H9 (cell line): Measurements from ENCODE around the gene ETNK2. TPM values are rescaled to one million over a fixed set of nuclear protein-coding genes. Genes with fewer than 3 reads are reported as not detected.

Experiments
- DNase-seq: peaks from one replicate; pipeline ENCODE4 v3.0.0-alpha.2; 2017
- H2AFZ ChIP-seq: one replicate; pipeline ENCODE4 v1.6.1; 2013; ENCODE audit warnings: mild to moderate bottlenecking, low read length, control low read depth, moderate library complexity
- H2AK5ac ChIP-seq: 2 replicates; pipeline ENCODE4 v1.6.1; 2013; ENCODE audit warnings: low read length, control low read depth, mixed read lengths; ENCODE audit not compliant: insufficient read length
- H2BK120ac ChIP-seq: one replicate; pipeline ENCODE4 v1.6.1; 2013; ENCODE audit warnings: low read depth, mild to moderate bottlenecking, low read length, control low read depth, inconsistent platforms; ENCODE audit not compliant: poor library complexity, severe bottlenecking
- H2BK12ac ChIP-seq: 2 replicates; pipeline ENCODE4 v1.6.1; 2013; ENCODE audit warnings: low read length, control low read depth, mixed read lengths, low read depth; ENCODE audit not compliant: insufficient read length
- H2BK15ac ChIP-seq: 2 replicates; pipeline ENCODE4 v1.6.1; 2013; ENCODE audit warnings: low read depth, low read length, control low read depth
- H2BK20ac ChIP-seq: one replicate; pipeline ENCODE4 v1.6.1; 2013; ENCODE audit warnings: low read depth, mild to moderate bottlenecking, low read length, control low read depth, inconsistent platforms; ENCODE audit not compliant: poor library complexity, severe bottlenecking
- H2BK5ac ChIP-seq: 2 replicates; pipeline ENCODE4 v1.6.1; 2013; ENCODE audit warnings: low read length, control low read depth, mixed read lengths; ENCODE audit not compliant: insufficient read length
- H3K14ac ChIP-seq: 2 replicates; pipeline ENCODE4 v1.6.1; 2013; ENCODE audit warnings: low read length, control low read depth; ENCODE audit not compliant: insufficient read depth
- H3K18ac ChIP-seq: 2 replicates; pipeline ENCODE4 v1.6.1; 2013; ENCODE audit warnings: low read depth, mild to moderate bottlenecking, mixed read lengths, low read length, control low read depth; ENCODE audit not compliant: insufficient read length
- H3K23ac ChIP-seq: 2 replicates; pipeline ENCODE4 v1.6.1; 2013; ENCODE audit warnings: low read length, control low read depth, mixed read lengths, low read depth; ENCODE audit not compliant: insufficient read length
- H3K23me2 ChIP-seq: 2 replicates; pipeline ENCODE4 v1.6.1; 2013; ENCODE audit warnings: low read depth, mild to moderate bottlenecking, mixed read lengths, low read length, control low read depth; ENCODE audit not compliant: insufficient read length, poor library complexity, severe bottlenecking
- H3K27ac ChIP-seq: 2 replicates; pipeline ENCODE4 v1.5.1; 2013; ENCODE audit warnings: low read length, control low read depth, mixed read lengths, low read depth; ENCODE audit not compliant: insufficient read length
- H3K27me3 ChIP-seq: 2 replicates; pipeline ENCODE4 v1.6.1; 2013; ENCODE audit warnings: low read length, control low read depth, inconsistent platforms; ENCODE audit not compliant: insufficient read depth
- H3K4ac ChIP-seq: 2 replicates; pipeline ENCODE4 v1.6.1; 2013; ENCODE audit warnings: low read depth, mild to moderate bottlenecking, control low read depth, inconsistent platforms, low read length, moderate library complexity
- H3K4me1 ChIP-seq: 2 replicates; pipeline ENCODE4 v1.6.1; 2013; ENCODE audit warnings: low read length, control low read depth, inconsistent platforms; ENCODE audit not compliant: insufficient read depth
- H3K4me2 ChIP-seq: 2 replicates; pipeline ENCODE4 v1.6.1; 2013; ENCODE audit warnings: low read length, control low read depth, mixed read lengths; ENCODE audit not compliant: insufficient read length, insufficient read depth
- H3K56ac ChIP-seq: 2 replicates; pipeline ENCODE4 v1.6.1; 2013; ENCODE audit warnings: low read depth, mild to moderate bottlenecking, mixed read lengths, low read length, control low read depth; ENCODE audit not compliant: insufficient read length
- H3K79me1 ChIP-seq: 2 replicates; pipeline ENCODE4 v1.6.1; 2013; ENCODE audit warnings: low read depth, mild to moderate bottlenecking, moderate library complexity, low read length, control low read depth, inconsistent platforms; ENCODE audit not compliant: insufficient read depth, poor library complexity, severe bottlenecking
- H3K79me2 ChIP-seq: 2 replicates; pipeline ENCODE4 v1.6.1; 2013; ENCODE audit warnings: low read length, control low read depth, inconsistent platforms; ENCODE audit not compliant: insufficient read depth
- H3K9ac ChIP-seq: 2 replicates; pipeline ENCODE4 v1.6.1; 2013; ENCODE audit warnings: low read length, control low read depth, mixed read lengths; ENCODE audit not compliant: insufficient read length; ENCODE audit errors: extremely low read depth
- H3K9me3 ChIP-seq: one replicate; pipeline ENCODE4 v1.6.1; 2013; ENCODE audit warnings: low read depth, low read length, inconsistent platforms; ENCODE audit not compliant: control insufficient read depth
- H3T11ph ChIP-seq: one replicate; pipeline ENCODE4 v1.6.1; 2013; ENCODE audit warnings: mild to moderate bottlenecking, low read length, control low read depth, inconsistent platforms
- H4K20me1 ChIP-seq: one replicate; pipeline ENCODE4 v1.6.1; 2013; ENCODE audit not compliant: control insufficient read depth, insufficient read length, insufficient read depth
- H4K5ac ChIP-seq: 2 replicates; pipeline ENCODE4 v1.6.1; 2013; ENCODE audit warnings: low read depth, mild to moderate bottlenecking, mixed read lengths, low read length, control low read depth; ENCODE audit not compliant: insufficient read length
- H4K8ac ChIP-seq: replicated peaks from 2 replicates; pipeline ENCODE4 v1.6.1; 2013; ENCODE audit warnings: low read length, control low read depth, mixed read lengths, low read depth; ENCODE audit not compliant: insufficient read length
- H4K91ac ChIP-seq: 2 replicates; pipeline ENCODE4 v1.6.1; 2013; ENCODE audit warnings: low read depth, mild to moderate bottlenecking, moderate library complexity, mixed read lengths, low read length, control low read depth; ENCODE audit not compliant: insufficient read length
- H3K27ac Mint-ChIP-seq, 3 experiments: 2 replicates in 2 of 3; 3 replicates in 1 of 3; pipeline ENCODE4 v1.8.0; 2020 to 2021; ENCODE audit warnings: mixed read lengths in 3 of 3, mild to moderate bottlenecking in 1 of 3, moderate library complexity in 1 of 3
- H3K27me3 Mint-ChIP-seq: 2 replicates; pipeline ENCODE4 v1.8.0; 2021; ENCODE audit warnings: low read depth, mild to moderate bottlenecking, moderate library complexity, mixed read lengths
- H3K36me3 Mint-ChIP-seq, 3 experiments: 2 replicates in 2 of 3; 3 replicates in 1 of 3; pipeline ENCODE4 v1.8.0; 2020 to 2021; ENCODE audit warnings: low read depth in 3 of 3, mixed read lengths in 3 of 3; ENCODE audit not compliant: insufficient read depth in 1 of 3
- H3K4me1 Mint-ChIP-seq, 2 experiments: 2 replicates each; pipeline ENCODE4 v1.8.0; 2020; ENCODE audit warnings: mixed read lengths in 2 of 2
- H3K4me3 Mint-ChIP-seq, 2 experiments: 2 replicates in 1 of 2; 3 replicates in 1 of 2; pipeline ENCODE4 v1.8.0; 2020 to 2021; ENCODE audit warnings: mild to moderate bottlenecking in 2 of 2, mixed read lengths in 2 of 2, moderate library complexity in 1 of 2
- H3K9me3 Mint-ChIP-seq, 2 experiments: 2 replicates in 1 of 2; 3 replicates in 1 of 2; pipeline ENCODE4 v1.8.0; 2020; ENCODE audit warnings: mild to moderate bottlenecking in 2 of 2, mixed read lengths in 2 of 2, moderate library complexity in 1 of 2
- WGBS: extraction: QIAGEN DNeasy Blood & Tissue Kit; methylation state at CpG from one replicate; pipeline ENCODE4 v1.1.7; 2013; ENCODE audit warnings: missing lambda C conversion rate, low lambda C conversion rate, mixed read lengths; ENCODE audit not compliant: insufficient read length; ENCODE audit errors: extremely low coverage; 5-methylcytosine and 5-hydroxymethylcytosine counted together
- total RNA-seq: library from RNA; stranded (reverse); gene quantifications from 2 replicates; pipeline ENCODE4 v1.2.1, GENCODE V29; 2021
- TF ChIP-seq, protein P1 (sequence below): fragments of 200-600 bp; sonication (generic); conservative IDR thresholded peaks from 3 replicates; pipeline ENCODE4 v1.8.0; 2021; ENCODE audit warnings: antibody characterized with exemption, mild to moderate bottlenecking

The ETNK2 gene
- total RNA-seq, 1 experiment from 2014 or later: 17.6 TPM

DNA sequence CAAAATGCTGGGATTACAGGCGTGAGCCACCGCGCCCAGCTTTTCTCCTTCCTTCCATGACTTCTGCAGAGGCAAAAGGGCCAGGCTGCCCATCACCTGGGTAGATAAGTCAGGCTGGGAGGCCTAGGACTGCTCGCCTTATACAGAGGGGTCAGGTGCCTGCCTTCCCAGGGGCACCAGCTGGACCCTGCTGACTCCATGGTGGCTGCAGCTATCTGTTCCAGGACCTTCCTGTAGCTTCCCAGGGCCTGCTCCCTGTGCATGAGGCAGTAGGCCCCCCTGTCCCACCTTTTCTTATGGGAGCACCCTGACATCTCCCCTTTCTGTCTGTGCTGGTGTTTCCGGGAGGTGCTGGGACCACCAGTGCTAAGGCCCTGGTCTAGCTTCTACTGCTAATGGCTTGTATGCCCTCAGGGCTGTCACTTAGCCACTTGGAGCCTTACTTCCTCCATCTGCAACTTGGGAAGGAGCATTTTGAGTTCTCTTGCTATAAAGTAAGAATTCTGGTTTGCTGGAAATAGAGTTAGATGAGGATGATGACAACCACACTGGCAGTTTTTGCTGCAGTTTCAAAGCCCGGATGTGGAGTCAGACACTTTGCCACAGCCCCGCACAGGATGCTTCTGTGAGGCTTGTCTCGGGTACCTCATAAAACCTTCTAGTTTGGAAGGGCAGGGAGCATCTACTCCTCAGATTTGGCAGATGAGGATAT lies 64.5 kb downstream of the ETNK2 start:
- WGBS: no CpG with 5 or more reads among the region's 8 CpGs
- H2BK20ac ChIP-seq: no peak overlapping the region
- TF ChIP-seq, protein P1, sequence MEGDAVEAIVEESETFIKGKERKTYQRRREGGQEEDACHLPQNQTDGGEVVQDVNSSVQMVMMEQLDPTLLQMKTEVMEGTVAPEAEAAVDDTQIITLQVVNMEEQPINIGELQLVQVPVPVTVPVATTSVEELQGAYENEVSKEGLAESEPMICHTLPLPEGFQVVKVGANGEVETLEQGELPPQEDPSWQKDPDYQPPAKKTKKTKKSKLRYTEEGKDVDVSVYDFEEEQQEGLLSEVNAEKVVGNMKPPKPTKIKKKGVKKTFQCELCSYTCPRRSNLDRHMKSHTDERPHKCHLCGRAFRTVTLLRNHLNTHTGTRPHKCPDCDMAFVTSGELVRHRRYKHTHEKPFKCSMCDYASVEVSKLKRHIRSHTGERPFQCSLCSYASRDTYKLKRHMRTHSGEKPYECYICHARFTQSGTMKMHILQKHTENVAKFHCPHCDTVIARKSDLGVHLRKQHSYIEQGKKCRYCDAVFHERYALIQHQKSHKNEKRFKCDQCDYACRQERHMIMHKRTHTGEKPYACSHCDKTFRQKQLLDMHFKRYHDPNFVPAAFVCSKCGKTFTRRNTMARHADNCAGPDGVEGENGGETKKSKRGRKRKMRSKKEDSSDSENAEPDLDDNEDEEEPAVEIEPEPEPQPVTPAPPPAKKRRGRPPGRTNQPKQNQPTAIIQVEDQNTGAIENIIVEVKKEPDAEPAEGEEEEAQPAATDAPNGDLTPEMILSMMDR: no peak
- no peak overlapping the region for H2BK120ac ChIP-seq
- H3K27me3 ChIP-seq: no peaks in the 10 kb centered on the region
- H3K9ac ChIP-seq: no peak overlapping the region
- no peaks in the 10 kb centered on the region for H3K79me1 ChIP-seq
- no peak overlapping the region for H3K23ac ChIP-seq
- no peaks in the 10 kb centered on the region for H3K9me3 Mint-ChIP-seq
- H3K18ac ChIP-seq: no peak overlapping the region
- no peak overlapping the region for H2BK15ac ChIP-seq
- H4K91ac ChIP-seq: no peak overlapping the region
- H3K4ac ChIP-seq: no peak overlapping the region
- H4K8ac ChIP-seq: no peak overlapping the region
- H3K14ac ChIP-seq: no peak overlapping the region
- H3K36me3 Mint-ChIP-seq: peaks cover 5 to 9% (median 8%) of the 10 kb centered on the region in 3 experiments; a peak in 6 of 7 replicates
- H3K4me1 ChIP-seq: peaks cover 40% of the 10 kb centered on the region
- no peak overlapping the region for H3K4me2 ChIP-seq
- no peak overlapping the region for H3K56ac ChIP-seq
- no peak overlapping the region for H4K5ac ChIP-seq
- H3K79me2 ChIP-seq: peaks cover 74% of the 10 kb centered on the region
- H2BK5ac ChIP-seq: no peak overlapping the region
- H3K4me1 Mint-ChIP-seq: peaks cover 85 to 93% of the 10 kb centered on the region in 2 experiments
- no peaks in the 10 kb centered on the region for H3K9me3 ChIP-seq
- H2AFZ ChIP-seq: no peak overlapping the region
- no peak overlapping the region for H2AK5ac ChIP-seq
- no peak overlapping the region for H3K27ac ChIP-seq
- no peak overlapping the region; a peak in 1 of 5 replicates for H3K4me3 Mint-ChIP-seq
- peaks cover 4% of the 10 kb centered on the region for H4K20me1 ChIP-seq
- no peaks in the 10 kb centered on the region for H3K23me2 ChIP-seq
- no peak overlapping the region for H2BK12ac ChIP-seq
- no peak overlapping the region for H3T11ph ChIP-seq
- H3K27ac Mint-ChIP-seq: peak overlapping the region in 1 of 3 experiments; percentile 34; a peak in 1 of 7 replicates
- no peak for DNase-seq
- no peaks in the 10 kb centered on the region; the same call in 1 of the 2 replicates for H3K27me3 Mint-ChIP-seq
